ENCODE results near the gene NIP7.

Gene NIP7

GRCh38 chr16:69324013-69324531 is 15.5 kb upstream of the NIP7 start:
- no peak for TF ChIP-seq CTCF (conservative IDR thresholded peaks at IDR 0.05; ENCODE audit: low read depth, low read length)
- DNase-seq (ENCODE audit: low read depth) = no peak
- no peak overlapping the region for H3K4me3 ChIP-seq (ENCODE audit: low read depth, low read length)

- TF ChIP-seq CTCF (conservative IDR thresholded peaks at IDR 0.05; ENCODE audit: low read depth, low read length) = no peak
- no peak for DNase-seq (ENCODE audit: low read depth)
- H3K4me3 ChIP-seq (ENCODE audit: low read depth, low read length) = no peak overlapping the region
These were observed 14.9 kb upstream of the NIP7 start for GRCh38 chr16:69324585-69325253.

- no peak overlapping the region for H3K4me3 ChIP-seq (ENCODE audit: low read depth, low read length)
- DNase-seq (ENCODE audit: low read depth) = no peak
- no peak for TF ChIP-seq CTCF (conservative IDR thresholded peaks at IDR 0.05; ENCODE audit: low read depth, low read length)
These were observed 13.8 kb upstream of the NIP7 start for GRCh38 chr16:69325784-69326171.

- DNase-seq (ENCODE audit: low read depth) = no peak
- H3K4me3 ChIP-seq (ENCODE audit: low read depth, low read length) = no peak overlapping the region
- no peak for TF ChIP-seq CTCF (conservative IDR thresholded peaks at IDR 0.05; ENCODE audit: low read depth, low read length)
These were observed 13.2 kb upstream of the NIP7 start for GRCh38 chr16:69326172-69326873.

GRCh38 chr16:69327585-69328310 is 11.8 kb upstream of the NIP7 start:
- no peak for DNase-seq (ENCODE audit: low read depth)
- TF ChIP-seq CTCF (conservative IDR thresholded peaks at IDR 0.05; ENCODE audit: low read depth, low read length) = no peak
- H3K4me3 ChIP-seq (ENCODE audit: low read depth, low read length) = no peak overlapping the region

GRCh38 chr16:69328854-69329316 is 10.7 kb upstream of the NIP7 start:
- peak overlapping the region; percentile 80 for H3K4me3 ChIP-seq (ENCODE audit: low read depth, low read length)
- peak; percentile 73 for DNase-seq (ENCODE audit: low read depth)
- no peak for TF ChIP-seq CTCF (conservative IDR thresholded peaks at IDR 0.05; ENCODE audit: low read depth, low read length)

All from choroid plexus epithelial cell (primary cell).